SKM-1 (cell line): Measurements from ENCODE around the gene MACC1.

Experiments
- DNase-seq: peaks from one replicate; lab custom pipeline; 2025; ENCODE audit not compliant: unreplicated experiment; lab: John Stamatoyannopoulos, UW

MACC1 gene, protein sequence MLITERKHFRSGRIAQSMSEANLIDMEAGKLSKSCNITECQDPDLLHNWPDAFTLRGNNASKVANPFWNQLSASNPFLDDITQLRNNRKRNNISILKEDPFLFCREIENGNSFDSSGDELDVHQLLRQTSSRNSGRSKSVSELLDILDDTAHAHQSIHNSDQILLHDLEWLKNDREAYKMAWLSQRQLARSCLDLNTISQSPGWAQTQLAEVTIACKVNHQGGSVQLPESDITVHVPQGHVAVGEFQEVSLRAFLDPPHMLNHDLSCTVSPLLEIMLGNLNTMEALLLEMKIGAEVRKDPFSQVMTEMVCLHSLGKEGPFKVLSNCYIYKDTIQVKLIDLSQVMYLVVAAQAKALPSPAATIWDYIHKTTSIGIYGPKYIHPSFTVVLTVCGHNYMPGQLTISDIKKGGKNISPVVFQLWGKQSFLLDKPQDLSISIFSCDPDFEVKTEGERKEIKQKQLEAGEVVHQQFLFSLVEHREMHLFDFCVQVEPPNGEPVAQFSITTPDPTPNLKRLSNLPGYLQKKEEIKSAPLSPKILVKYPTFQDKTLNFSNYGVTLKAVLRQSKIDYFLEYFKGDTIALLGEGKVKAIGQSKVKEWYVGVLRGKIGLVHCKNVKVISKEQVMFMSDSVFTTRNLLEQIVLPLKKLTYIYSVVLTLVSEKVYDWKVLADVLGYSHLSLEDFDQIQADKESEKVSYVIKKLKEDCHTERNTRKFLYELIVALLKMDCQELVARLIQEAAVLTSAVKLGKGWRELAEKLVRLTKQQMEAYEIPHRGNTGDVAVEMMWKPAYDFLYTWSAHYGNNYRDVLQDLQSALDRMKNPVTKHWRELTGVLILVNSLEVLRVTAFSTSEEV

DNA sequence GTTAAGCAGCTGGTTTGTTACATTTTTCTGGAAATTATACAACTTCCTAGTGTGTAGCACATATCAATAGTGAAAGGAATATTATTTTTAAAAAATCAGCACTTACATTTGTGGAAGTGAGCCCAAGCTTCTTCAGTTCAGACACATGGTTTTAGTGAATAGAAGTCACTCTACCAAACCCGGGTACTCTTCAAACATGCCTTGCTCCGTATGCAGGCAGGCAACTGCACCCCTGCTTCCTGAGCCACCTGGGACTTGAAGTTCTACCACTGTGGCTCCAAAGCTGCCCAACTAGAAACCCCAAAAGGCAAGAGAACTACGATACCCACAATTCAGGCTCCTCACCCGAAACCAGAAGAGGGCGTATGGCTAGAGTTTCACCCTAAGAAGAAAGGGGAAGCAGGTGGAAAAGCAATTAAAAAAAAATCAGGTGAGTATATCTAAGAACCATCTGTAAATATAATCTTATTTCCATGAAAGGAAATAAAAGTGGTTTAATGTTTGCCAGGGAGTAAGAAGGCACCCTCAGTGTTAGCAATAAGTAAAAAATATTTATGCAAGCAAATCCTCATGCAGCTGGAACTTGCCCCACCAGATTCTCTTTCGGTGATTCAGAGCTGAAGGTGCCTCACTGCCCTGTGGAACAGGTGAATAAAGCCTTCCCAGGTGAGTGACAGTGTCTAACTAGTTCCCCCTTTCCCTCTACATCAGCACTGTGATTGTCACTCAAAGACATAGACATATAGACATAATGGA, at the start of gene MACC1:
MACC1 (minus strand) TSS at position 192 of the 756 bp plus-strand sequence. CDS start 55,522 bp downstream, outside the sequence.
- no peak for DNase-seq

DNA sequence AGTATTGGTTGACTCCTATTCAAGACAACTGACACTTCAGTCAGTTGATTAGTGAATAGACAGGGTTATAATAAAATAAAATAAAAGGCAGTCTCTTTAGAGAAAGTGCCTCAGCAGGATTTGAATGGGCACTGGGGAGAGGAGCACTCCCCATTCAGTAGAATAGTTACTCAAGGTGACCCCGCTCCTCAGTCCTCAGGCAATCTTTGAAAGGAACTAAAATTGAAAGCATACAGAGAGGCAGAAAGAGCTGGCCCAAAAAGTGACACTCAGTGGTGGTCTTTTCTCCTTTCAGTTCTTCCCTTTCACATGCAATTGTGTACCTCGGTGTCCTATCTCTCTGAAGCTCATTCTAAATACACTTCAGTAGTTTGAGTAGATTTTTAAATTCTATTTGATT, 47.4 kb upstream of the MACC1 start:
- DNase-seq = no peak

DNA sequence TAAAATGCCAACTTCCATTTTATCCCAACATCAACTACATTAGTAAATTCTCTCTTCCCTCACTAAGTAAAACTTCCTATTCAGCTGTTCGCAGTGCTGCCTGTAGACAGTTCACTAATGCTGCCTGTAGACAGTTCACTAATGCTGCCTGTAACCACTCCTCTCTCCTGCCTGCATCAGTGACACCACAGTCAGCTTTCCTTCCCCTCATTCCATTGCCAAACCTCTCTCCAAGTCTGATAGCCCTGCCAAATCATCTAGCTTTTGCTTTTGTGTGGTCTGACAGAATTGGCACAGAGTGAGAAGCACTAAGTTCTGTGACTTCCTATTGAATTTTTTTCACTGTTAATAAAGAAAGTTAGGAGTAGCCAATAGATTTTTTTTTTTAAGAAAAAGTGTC, 43.0 kb upstream of the MACC1 start:
- DNase-seq = no peak

DNA sequence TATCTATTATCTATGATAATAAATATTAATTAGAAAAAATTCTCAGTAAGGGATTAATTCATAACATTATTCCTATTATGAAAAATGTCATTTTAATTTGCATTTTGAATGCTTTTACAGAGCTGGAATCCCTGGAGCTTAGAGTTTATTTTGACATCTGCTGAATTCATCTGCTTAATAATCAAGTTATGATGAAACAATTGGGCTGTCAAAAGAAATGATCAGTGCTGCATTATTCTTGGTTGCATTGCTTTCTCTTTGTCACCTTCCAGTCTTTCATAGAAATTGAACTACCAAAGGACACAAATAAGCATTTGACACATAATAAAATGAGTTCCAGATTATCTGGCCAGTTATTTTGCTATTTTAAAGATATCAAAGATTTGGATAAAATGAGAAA, 40.0 kb upstream of the MACC1 start:
- DNase-seq = no peak

DNA sequence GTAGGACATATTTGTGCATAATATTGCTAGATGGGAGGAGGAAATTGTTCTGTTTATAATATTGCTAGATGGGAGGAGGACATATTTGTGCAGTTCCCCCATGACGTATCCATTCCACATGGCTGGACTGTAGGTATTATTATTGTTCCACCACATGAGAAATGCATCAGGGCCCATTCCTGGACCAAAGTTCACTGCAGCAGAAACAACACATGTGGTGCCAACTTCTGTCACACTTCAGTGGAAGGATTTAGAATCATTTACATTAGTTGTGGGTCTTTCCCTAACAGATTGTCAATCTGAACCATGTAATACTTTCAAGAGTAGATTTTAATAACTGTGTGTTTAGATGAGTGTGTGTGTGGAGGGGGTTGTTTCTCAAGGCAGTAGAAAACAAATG, 32.7 kb upstream of the MACC1 start:
- no peak for DNase-seq

DNA sequence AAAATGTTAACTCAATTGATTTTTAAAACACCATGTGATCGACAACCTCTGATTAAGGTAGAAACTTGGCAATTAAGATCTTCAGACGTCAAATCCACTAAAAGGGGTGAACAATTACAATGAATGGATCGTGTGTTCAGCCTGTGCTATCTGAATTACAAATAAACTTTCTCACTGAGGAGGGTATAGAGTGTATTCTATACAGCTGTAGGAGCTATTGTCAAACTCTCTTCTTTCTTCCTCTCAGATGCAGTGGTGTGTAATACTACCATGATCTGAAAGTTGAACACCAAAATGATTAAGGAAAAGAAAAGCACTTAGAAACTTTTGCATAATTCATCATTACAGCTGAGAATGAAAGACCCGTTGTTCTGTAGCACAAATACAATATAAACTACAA, 32.2 kb upstream of the MACC1 start:
- DNase-seq = no peak

DNA sequence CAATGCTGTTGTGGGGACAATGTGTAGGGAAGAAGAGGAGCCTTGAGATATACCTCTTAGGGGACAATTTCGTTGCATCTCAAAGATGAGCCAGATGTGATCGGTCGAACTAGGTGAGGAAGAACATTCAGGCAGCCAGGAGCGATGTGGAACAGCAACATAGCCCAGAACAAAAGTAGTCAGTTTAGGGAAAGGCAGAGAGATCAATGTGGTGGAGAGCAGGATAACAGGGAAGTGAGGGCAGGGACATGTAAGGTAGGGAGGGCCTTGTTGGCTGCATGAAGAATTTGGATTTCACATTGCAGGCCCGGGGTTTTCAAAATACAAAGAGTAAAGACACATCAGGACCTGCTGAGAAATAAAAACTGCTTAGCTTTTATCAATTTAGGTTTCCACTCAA, 29.1 kb upstream of the MACC1 start:
- no peak for DNase-seq

DNA sequence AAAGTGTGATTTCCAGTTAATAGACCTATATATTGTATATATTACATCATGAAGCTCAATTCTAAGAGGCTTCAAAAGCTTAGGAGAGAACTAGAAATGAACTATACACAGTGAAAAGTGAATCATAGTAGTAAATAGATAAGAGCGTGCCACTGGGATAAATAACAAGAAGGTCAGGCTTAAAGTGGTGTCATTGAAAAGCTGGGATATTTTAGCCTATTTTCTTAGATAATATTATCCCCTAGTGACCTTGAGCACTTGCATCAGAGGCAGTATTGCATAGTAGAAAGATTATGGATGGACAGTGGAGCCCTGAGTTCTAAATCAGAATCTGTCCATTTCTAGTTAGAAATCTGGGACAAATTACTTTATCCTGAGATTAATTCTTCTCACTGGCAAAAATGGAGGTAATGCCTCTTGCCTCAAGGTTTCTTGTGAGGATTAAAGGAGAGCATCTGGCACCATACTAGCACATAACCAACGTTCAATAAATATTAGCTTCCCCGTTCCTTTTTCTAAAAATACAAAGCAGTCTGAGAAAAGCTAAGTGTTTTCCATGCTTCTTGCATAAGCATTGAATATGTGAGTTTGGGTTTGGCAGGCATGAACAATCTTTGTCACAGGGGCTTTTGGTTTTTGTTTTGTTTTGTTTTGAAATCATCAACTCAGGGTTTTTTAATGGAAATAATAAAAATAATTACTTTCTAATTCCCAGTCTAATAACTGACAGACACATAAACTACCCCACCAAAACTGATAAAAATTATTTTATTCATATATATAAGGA, 27.3 kb upstream of the MACC1 start:
- no peak for DNase-seq

DNA sequence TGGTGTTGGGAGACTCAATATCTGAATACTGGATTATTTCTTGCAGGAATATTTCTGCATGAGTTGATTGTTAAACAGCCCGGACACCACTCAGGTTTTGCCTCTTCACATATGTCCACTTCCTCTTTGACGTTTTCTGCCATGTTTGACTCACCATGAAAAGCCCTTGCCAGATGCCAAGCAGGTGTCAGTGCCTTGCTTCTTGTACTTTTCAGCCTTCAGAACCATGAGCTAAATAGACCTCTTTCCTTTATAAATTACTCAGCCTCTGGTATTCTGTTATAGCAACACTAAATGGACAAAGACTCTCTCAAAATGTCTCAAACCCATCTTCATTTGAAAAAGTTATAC, 24.7 kb upstream of the MACC1 start:
- no peak for DNase-seq

DNA sequence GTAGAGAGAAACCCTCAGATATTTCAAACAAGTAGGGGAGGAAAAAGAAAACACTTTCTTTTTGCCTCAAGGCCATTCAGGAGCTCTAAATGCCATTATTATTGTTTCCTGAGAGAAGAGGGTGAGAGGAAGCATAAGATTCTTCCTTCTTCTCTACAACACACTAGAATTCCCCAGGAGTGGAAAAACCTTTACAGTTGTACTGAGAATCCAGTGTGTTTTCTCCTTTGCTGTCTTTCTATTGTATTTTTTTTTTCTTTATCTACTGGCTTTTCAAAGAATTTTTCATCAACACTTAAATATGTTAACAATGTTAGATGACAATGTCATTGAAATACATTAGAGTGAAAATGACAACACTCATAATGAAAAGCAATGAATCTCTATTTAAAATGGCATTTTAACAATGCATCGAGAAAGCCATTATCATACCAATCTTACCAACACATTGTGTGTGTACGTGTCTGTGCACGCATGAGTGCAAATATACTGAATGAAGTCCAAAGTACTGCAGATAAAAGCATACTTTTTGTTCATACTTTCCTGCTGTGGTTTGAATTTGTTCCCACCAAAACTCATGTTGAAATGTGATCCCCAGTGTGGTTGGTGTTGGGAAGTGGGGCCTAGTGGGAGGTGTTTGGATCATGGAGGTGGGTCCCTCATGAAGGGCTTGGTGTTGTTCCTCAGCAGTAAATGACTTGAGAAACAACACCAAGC, 24.2 kb upstream of the MACC1 start:
- no peak for DNase-seq

DNA sequence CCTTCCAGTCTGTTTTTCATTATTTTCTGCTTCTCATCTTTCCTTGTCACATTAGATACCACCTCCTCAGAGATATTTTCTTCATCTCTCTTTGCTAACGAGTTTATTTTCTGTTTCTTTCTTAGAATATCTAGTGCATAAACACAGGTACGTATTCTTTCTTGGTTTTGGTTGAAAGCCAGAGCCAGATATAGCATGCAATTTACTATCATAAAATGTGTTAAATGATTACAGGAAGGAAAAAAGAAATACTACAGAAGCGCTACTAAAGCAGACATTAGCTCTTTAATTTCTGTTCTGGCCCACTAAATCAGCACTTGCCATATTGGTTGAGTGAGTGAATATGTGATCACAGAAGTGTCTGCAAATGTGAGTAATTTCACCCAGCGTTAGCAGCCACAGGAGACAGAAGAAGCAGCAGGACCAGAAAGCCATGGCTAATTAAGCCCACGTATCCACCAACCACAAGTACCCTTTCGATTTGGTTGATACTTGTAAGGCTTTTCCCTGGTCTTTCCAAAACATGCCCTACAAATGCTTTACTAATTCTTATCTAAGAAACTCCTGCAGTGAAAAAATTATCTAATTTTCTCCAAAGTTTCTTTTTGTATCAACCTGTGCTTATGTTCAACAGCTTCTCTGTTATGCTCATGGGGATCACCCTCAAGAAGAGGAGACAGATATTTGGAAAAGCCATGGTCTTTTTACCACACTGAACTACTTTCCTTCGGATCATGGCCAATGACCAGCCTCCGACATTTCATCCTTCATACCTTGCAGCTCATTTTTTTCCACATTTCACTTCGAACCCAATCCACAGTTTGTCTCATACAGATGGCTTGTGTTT, 23.1 kb upstream of the MACC1 start:
- DNase-seq = no peak

DNA sequence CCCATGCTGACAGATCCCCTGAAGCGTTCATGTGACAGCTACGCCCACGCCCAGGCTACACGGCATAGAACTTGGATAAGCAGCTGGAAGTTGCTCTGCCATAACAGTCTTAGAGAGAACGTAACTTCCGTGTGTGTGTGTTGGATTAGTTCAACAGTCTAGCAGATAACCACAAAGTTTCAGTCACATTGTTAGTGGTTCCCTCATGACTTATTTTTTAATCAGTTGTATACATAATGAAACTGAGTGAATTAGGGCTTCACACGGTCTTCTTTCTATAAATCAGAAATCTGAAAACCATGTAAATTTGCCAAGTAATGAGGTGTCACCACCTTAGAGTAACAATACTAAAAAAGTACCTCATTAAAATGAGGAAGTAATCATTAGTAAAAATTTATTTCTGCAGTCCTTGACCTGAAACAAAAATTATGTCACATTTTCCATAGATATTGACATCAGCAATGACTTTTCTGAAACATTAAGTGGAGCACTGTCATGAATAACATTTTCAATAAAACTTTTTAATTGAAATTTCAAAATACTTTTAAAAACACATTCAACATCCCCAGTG, 21.7 kb upstream of the MACC1 start:
- no peak for DNase-seq

DNA sequence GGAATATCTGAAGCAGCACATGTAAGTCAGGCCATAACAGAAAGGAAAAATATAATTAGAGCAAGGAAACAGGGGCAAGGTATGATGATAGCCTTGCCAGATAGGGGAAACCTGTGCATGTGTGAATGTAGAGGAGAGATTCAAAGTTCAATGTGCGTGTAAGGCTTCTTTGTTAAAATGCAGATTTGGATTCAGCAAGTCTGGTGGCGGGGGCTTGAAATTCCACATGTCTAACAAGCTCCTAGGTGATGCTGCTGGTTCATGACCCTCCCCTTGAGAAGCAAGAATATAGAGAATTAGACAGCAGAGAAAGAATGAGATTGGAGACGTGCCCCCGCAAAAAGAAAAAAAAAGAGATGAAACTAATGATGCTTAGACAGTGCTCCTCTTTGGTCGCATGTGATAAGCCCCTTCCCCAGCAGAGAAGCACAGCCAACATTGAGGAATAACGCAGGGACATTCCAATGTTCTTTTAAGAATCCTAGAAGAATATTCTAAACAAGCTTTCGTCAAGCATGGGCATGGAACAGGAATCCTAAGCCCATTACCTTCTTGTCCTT, 21.1 kb upstream of the MACC1 start:
- no peak for DNase-seq

DNA sequence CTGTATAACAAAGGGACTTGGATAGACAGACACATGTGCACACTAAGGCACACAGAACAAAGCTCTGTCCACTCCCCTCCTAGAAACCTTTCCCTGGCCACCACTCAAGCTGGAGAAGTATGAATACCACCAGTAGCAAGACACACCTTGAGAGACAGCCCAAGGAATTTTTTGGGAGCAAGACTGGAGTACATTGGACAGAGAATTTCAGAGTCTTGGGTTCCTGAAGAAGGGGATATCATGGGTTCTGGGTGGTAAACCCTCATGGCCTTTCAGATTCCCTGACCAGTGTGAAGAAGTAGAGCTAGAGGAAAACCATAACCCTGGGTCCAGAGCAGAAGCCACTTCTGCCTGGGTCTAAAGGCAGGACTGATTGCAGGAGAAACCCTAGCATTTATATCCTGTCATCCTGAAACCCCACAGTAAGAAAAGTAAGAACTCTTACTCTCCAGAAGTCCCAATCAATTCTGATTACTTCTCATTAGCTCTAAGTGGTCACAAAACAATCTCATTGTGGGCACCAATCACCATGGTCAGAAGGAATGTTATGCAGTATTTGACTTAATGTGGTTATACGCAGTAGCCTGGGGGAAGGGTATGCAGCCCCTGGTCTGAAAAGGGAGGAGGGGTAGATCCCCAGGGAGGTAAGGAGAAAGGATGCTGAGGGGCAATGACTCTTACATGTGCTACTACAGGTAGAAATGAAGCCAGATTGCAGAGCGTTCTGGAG, 20.4 kb upstream of the MACC1 start:
- DNase-seq = no peak

DNA sequence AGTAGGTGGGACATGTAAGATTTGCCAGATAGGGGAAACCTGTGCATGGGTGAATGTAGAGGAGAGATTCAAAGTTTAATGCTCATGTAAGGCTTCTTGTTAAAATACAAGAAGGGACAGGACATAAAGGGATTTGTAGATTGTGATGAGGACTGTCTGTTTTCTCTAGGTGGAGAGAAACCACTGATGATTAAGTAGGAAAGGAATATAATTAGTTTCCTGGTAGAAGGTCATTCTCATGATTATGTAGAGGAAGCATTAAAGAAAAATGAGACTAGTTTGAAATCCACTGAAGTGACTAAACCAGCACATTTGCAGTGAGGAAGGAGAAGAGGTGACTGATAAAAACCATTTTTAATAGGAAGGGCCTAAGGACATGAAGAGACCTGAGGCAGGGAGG, 19.6 kb upstream of the MACC1 start:
- DNase-seq = no peak

DNA sequence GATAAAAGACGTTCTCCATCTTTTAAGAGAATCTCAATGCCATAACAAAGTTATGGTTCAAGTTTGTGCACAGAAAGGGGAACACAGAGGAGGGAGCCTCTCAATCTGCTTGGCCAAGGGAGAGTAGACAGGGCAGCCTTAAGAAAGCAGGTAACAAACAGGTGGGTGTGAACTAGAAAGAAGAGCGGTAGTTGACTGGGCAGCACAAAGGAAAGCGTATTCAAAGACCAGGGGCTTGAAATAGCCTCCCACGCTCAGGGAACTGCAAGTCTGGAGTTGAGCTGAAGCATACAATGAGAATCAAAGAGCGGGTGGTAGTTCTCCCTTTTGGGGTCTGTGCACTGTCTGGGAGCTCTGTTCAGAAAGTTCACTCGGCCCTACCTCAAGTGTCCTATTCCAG, 18.9 kb upstream of the MACC1 start:
- no peak for DNase-seq

DNA sequence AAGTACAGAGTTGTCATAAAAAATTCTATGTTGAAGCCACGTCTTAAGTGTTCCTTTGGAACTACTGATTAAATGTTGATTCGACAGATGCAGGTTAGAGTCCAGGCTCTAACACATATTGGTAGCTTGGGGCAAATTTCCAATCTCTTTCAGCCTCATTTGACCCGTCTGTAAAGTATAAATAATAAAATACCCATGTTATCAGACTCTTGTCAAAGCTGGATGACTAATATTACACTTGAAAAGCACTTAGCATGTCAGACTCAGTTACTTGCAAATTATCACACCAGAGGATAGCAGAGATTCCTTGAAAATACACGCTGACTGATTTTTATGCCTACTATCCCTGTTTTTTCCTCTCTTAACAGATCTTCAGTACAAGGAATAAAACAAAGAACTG, 18.1 kb upstream of the MACC1 start:
- no peak for DNase-seq

DNA sequence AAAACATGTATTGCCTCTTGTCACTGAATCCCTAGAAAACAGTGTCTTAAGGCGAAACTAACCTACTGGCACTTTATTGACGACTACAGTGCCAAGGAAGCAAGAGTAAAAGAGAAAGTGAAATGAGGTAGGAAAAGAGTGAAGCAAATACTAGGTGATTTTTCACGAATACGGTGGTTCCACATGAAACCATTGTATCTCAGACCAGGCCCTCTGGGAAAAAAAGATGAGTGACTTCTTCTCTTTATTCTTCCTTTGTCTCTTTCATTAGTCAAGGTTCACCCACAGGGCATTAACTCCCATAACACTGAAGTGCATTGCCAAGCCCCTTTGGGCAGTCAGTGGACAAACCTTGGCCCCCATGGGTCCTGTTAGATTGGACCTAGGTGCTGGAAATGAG, 16.2 kb upstream of the MACC1 start:
- DNase-seq = no peak
